ENCODE measurements around the gene TTC14.

Gene TTC14

GRCh38 chr3:180631317-180631716, 29.4 kb downstream of the TTC14 start:
- DNase-seq: no peak

- no peak for DNase-seq
Measured at GRCh38 chr3:180633722-180634121, 31.8 kb downstream of the TTC14 start.

GRCh38 chr3:180640987-180641386, 39.0 kb downstream of the TTC14 start:
- no peak for DNase-seq

- DNase-seq: no peak
Measured at GRCh38 chr3:180646187-180646790, 44.3 kb downstream of the TTC14 start.

GRCh38 chr3:180656406-180656805, 54.4 kb downstream of the TTC14 start:
- DNase-seq: no peak

GRCh38 chr3:180657094-180657493, 55.1 kb downstream of the TTC14 start:
- no peak for DNase-seq
